Endothelial cell of umbilical vein (primary cell): ENCODE measurements around the gene PPCDC. TPM values are rescaled to one million over a fixed set of nuclear protein-coding genes. Genes with fewer than 3 reads are reported as not detected.

Experiments used
- BruUV-seq: library from RNA; stranded (reverse); fragments of 400-500 nt; replicated peaks from 2 replicates; lab custom pipeline; 2021; lab: Mats Ljungman, UMichigan
- CTCF ChIA-PET: fragments of 300-600, 350-600 bp; sonication (Branson Sonifier 250); formaldehyde crosslinking; loops from one replicate; lab custom pipeline; 2021; ENCODE audit warnings: antibody characterized with exemption, inconsistent platforms; lab: Charles Lee
- POLR2A ChIA-PET: fragments of 300-600, 350-600 bp; sonication (Branson Sonifier 250); formaldehyde crosslinking; loops from one replicate; lab custom pipeline; 2021; ENCODE audit warnings: antibody characterized with exemption, inconsistent platforms; lab: Charles Lee
- DNase-seq: peaks from one replicate; pipeline ENCODE4 v3.0.0-alpha.2; 2011; ENCODE audit warnings: low read depth, low spot score
- FAIRE-seq: peaks from 2 replicates; lab custom pipeline; 2011; peaks lifted over from hg19 to GRCh38; lab: Jason Lieb, UNC
- H2AFZ ChIP-seq: 2 replicates; pipeline ENCODE4 v1.6.0; 2012; ENCODE audit warnings: low read depth, low read length, control low read depth, inconsistent platforms
- H3K27ac ChIP-seq: 2 replicates; pipeline ENCODE4 v1.5.1; 2011; ENCODE audit warnings: low read depth, mild to moderate bottlenecking, control low read depth, low read length, moderate library complexity; ENCODE audit not compliant: insufficient read depth
- H3K27me3 ChIP-seq, 2 experiments: 2 replicates each; pipeline versions ENCODE4 v1.6.0 to v1.6.1; 2011; ENCODE audit warnings: low read length in 2 of 2, mixed read lengths in 1 of 2; ENCODE audit not compliant: control insufficient read depth in 2 of 2, insufficient read depth in 2 of 2
- H3K36me3 ChIP-seq, 2 experiments: 2 replicates in 1 of 2; 3 replicates in 1 of 2; pipeline ENCODE4 v1.5.1; 2011; ENCODE audit warnings: low read length in 2 of 2, mild to moderate bottlenecking in 1 of 2, moderate library complexity in 1 of 2; ENCODE audit not compliant: control insufficient read depth in 2 of 2, insufficient read depth in 2 of 2; ENCODE audit errors: extremely low read depth in 1 of 2
- H3K4me1 ChIP-seq: 3 replicates; pipeline ENCODE4 v1.5.1; 2011; ENCODE audit warnings: mild to moderate bottlenecking, low read length; ENCODE audit not compliant: control insufficient read depth, insufficient read depth; ENCODE audit errors: extremely low read depth
- H3K4me2 ChIP-seq: 2 replicates; pipeline ENCODE4 v1.6.1; 2011; ENCODE audit warnings: low read length, control low read depth, mixed read lengths; ENCODE audit not compliant: insufficient read depth
- H3K4me3 ChIP-seq, 3 experiments: fragments of 200-600 bp in 1 of 3; sonication (generic), shearing (Covaris generic) in 1 of 3; replicated peaks in 1 of 3; 2 replicates each; pipeline ENCODE4 v1.5.1; 2011 to 2016; ENCODE audit warnings: control low read depth in 3 of 3, low read length in 3 of 3, mild to moderate bottlenecking in 2 of 3, inconsistent platforms in 1 of 3, low read depth in 1 of 3, moderate library complexity in 1 of 3; ENCODE audit not compliant: insufficient read depth in 1 of 3
- H3K79me2 ChIP-seq: 2 replicates; pipeline ENCODE4 v1.6.0; 2012; ENCODE audit warnings: low read length, inconsistent platforms; ENCODE audit not compliant: control insufficient read depth, insufficient read depth
- H3K9ac ChIP-seq: replicated peaks from 2 replicates; pipeline ENCODE3; 2011; ENCODE audit warnings: low read length, control low read depth; ENCODE audit not compliant: insufficient read depth; ENCODE audit errors: extremely low read depth
- H3K9me1 ChIP-seq: replicated peaks from 3 replicates; pipeline ENCODE4 v1.6.0; 2011; ENCODE audit warnings: mild to moderate bottlenecking, low read length; ENCODE audit not compliant: control insufficient read depth, insufficient read depth; ENCODE audit errors: extremely low read depth
- H3K9me3 ChIP-seq: replicated peaks from 2 replicates; pipeline ENCODE4 v1.5.1; 2012; ENCODE audit warnings: low read length, inconsistent platforms; ENCODE audit not compliant: control insufficient read depth, insufficient read depth
- H4K20me1 ChIP-seq: replicated peaks from 2 replicates; pipeline ENCODE3; 2011; ENCODE audit warnings: mild to moderate bottlenecking, low read length; ENCODE audit not compliant: control insufficient read depth, insufficient read depth; ENCODE audit errors: extremely low read depth
- EZH2 ChIP-seq: IDR thresholded peaks from 2 replicates; pipeline ENCODE4 v1.6.1; 2012; ENCODE audit warnings: borderline replicate concordance, low read depth, mild to moderate bottlenecking, moderate library complexity, low read length, inconsistent platforms; ENCODE audit not compliant: severe bottlenecking
- FOS ChIP-seq: IDR thresholded peaks from 2 replicates; pipeline ENCODE4 v1.6.1; 2011; ENCODE audit warnings: mild to moderate bottlenecking, low read length, moderate library complexity, borderline replicate concordance; ENCODE audit not compliant: insufficient read depth
- GATA2 ChIP-seq: IDR thresholded peaks from 2 replicates; pipeline ENCODE4 v1.7.0; 2011; ENCODE audit warnings: low read depth, mild to moderate bottlenecking, moderate library complexity, mixed read lengths, low read length; ENCODE audit not compliant: insufficient read length, insufficient read depth
- JUN ChIP-seq: IDR thresholded peaks from 2 replicates; pipeline ENCODE4 v1.6.1; 2011; ENCODE audit warnings: borderline replicate concordance, low read depth; ENCODE audit not compliant: insufficient read length, insufficient read depth
- MAX ChIP-seq: IDR thresholded peaks from 2 replicates; pipeline ENCODE4 v1.6.1; 2011; ENCODE audit not compliant: insufficient read depth, insufficient read length
- POLR2A ChIP-seq: IDR thresholded peaks from 2 replicates; pipeline ENCODE4 v1.6.1; 2012; ENCODE audit warnings: low read depth, mild to moderate bottlenecking, control low read depth, low read length
- POLR2AphosphoS5 ChIP-seq: IDR thresholded peaks from 2 replicates; pipeline ENCODE4 v1.6.1; 2012; ENCODE audit warnings: low read depth, mild to moderate bottlenecking, control low read depth, low read length, moderate library complexity; ENCODE audit not compliant: insufficient read depth
- dilution Hi-C: fragments of 300-500 bp; cut with MboI; formaldehyde crosslinking; loops from one replicate; pipeline ENCODE4 v1.15.0; 2019; ENCODE audit warnings: low sequenced_read_pairs; ENCODE audit not compliant: extremely low pct_ligation_motif_present
- intact Hi-C: fragments of 100-400 bp; cut with micrococcal nuclease; formaldehyde crosslinking; loops from one replicate; pipeline ENCODE4 v1.10.0; 2022
- polyA plus RNA-seq, 4 experiments: library from polyadenylated mRNA; depleted of rRNA in 3 of 4; stranded (reverse) in 3 of 4; unstranded in 1 of 4; fragments of >200 nt; gene quantifications; 2 replicates each; pipeline versions ENCODE4 v1.2.1 to v1.2.3, GENCODE V29; 2011 to 2012; ENCODE audit warnings: missing spikeins in 1 of 4
- total RNA-seq: library from RNA; stranded (reverse); gene quantifications from 2 replicates; pipeline ENCODE4 v1.2.3, GENCODE V29; 2021

Gene PPCDC
- total and polyA plus RNA-seq, 2 donors (not counting 3 experiments of a cell fraction or from before 2014, with no cell fraction given) = 14.5 to 21.4 TPM

DNA sequence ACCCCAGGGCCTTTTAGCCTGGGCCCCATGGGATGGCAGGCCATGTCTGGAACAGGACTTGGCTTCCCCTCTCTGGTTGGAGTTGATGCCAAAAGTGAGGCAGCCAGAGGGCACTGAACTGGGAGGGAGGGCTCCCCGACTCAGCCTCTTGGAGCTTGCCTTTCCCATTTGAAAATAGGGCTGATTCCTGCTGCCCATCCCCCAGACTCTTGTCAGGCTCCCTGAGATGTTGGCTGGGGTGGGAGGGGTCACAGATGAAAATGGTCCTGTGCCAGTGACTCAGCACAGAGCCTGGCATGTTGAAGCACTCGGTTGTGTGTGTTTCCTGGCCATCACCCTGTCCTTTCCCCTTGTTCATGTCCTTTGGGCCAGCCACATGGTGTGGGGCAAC lies 6.6 kb downstream of the PPCDC start:
- FAIRE-seq = no peak
- ChIA-PET POLR2A (interaction anchor here (1.8 to 2.9 kb wide), 3 partner anchors 13 to 174 kb away, joined by 12 to 20 read pairs (median 14); partner anchors contain the start of gene C15orf39), CTCF (interaction anchor here (0.6 to 5.2 kb wide), 30 partner anchors 8 to 656 kb away, joined by 3 to 213 read pairs (median 4); partner anchors contain the start of genes C15orf39, CSK, MAN2C1 and RPP25)
- Histone ChIP-seq H3K9ac (peak overlapping the region; percentile 87), H3K27me3 (no peaks in the 10 kb centered on the region), H3K27ac (peak overlapping the region; percentile 99), H4K20me1 (no peaks in the 10 kb centered on the region), H3K4me2 (peak overlapping the region; percentile 67), H3K4me3 (no peak overlapping the region), H3K9me1 (no peaks in the 10 kb centered on the region), H2AFZ (peak overlapping the region; percentile 22), H3K4me1 (peaks cover 37% of the 10 kb centered on the region), H3K36me3 (no peaks in the 10 kb centered on the region), H3K79me2 (no peaks in the 10 kb centered on the region), H3K9me3 (no peaks in the 10 kb centered on the region)
- BruUV-seq = no TSS peak
- intact Hi-C loops = loop anchor here (5.0 kb wide), 1 partner anchor 337 kb away; the partner anchor contains the start of gene MAN2C1
- dilution Hi-C loops = no loop called here
- DNase-seq = no peak
- TF ChIP-seq JUN = no peak
- TF ChIP-seq POLR2AphosphoS5 = no peak
- TF ChIP-seq MAX = peak; percentile 7
- TF ChIP-seq EZH2 = no peak
- TF ChIP-seq POLR2A = no peak
- TF ChIP-seq GATA2 = no peak
- TF ChIP-seq FOS = peak; percentile 23
